ENCODE results near the gene LRRC38. TPM values are rescaled to one million over a fixed set of nuclear protein-coding genes. Genes with fewer than 3 reads are reported as not detected.

LRRC38 gene
- total RNA-seq, 4 donors from 2014 or later: 0.23 TPM; not detected in 3

- H3K27ac ChIP-seq: no peak overlapping the region
- TF ChIP-seq POLR2A (IDR thresholded peaks at IDR 0.05): no peak
- no peak for TF ChIP-seq CTCF (IDR thresholded peaks at IDR 0.05)
- TF ChIP-seq EP300 (IDR thresholded peaks at IDR 0.05): no peak
- no peaks in the 10 kb centered on the region for H3K4me1 ChIP-seq
- ATAC-seq: no peak
- no peak overlapping the region for H3K4me3 ChIP-seq
- H3K9me3 ChIP-seq: no peaks in the 10 kb centered on the region
- no peaks in the 10 kb centered on the region for H3K36me3 ChIP-seq
- peaks cover 6% of the 10 kb centered on the region for H3K27me3 ChIP-seq
- WGBS, 2 donors (ENCODE audit: low coverage in 1 of 2): 31 to 50% methylated on average over 2 of the region's 3 CpGs
Observed at GRCh38 chr1:13549521-13549920, 35.7 kb upstream of the LRRC38 start.

- peaks cover 0 to 4% (median 0%) of the 10 kb centered on the region in 3 donors for H3K4me1 ChIP-seq
- no peak for TF ChIP-seq POLR2AphosphoS5 (IDR thresholded peaks at IDR 0.05)
- no peak for TF ChIP-seq POLR2A (IDR thresholded peaks at IDR 0.05)
- TF ChIP-seq EP300 (IDR thresholded peaks at IDR 0.05): no peak
- TF ChIP-seq CTCF (IDR thresholded peaks at IDR 0.05): no peak
- H3K27me3 ChIP-seq: peaks cover 6% of the 10 kb centered on the region
- no peak overlapping the region for H3K27ac ChIP-seq
- no peak overlapping the region for H3K4me3 ChIP-seq
- 73 to 75% methylated on average over 6 of the region's 6 CpGs for WGBS, 2 donors (ENCODE audit: low coverage in 1 of 2)
- no peaks in the 10 kb centered on the region for H3K36me3 ChIP-seq
- ATAC-seq: no peak
- no peaks in the 10 kb centered on the region for H3K9me3 ChIP-seq
Observed at GRCh38 chr1:13549021-13549420, 35.2 kb upstream of the LRRC38 start.

GRCh38 chr1:13548281-13548680, 34.5 kb upstream of the LRRC38 start:
- 83 to 88% methylated on average over 3 to 6 of the region's 6 CpGs for WGBS, 2 donors (ENCODE audit: low coverage in 1 of 2)
- Histone ChIP-seq H3K27ac (no peak overlapping the region), H3K9me3 (no peaks in the 10 kb centered on the region), H3K36me3 (no peaks in the 10 kb centered on the region), H3K27me3 (peaks cover 6% of the 10 kb centered on the region), H3K4me1 (peaks cover 0 to 11% (median 0%) of the 10 kb centered on the region in 3 donors), H3K4me3 (no peak overlapping the region)
- ATAC-seq: no peak
- TF ChIP-seq CTCF (IDR thresholded peaks at IDR 0.05) (no peak), POLR2A (IDR thresholded peaks at IDR 0.05) (no peak), EP300 (IDR thresholded peaks at IDR 0.05) (no peak), POLR2AphosphoS5 (IDR thresholded peaks at IDR 0.05) (no peak)

GRCh38 chr1:13546791-13547190, 33.0 kb upstream of the LRRC38 start:
- Histone ChIP-seq H3K27ac (no peak overlapping the region), H3K9me3 (no peaks in the 10 kb centered on the region), H3K27me3 (peaks cover 6% of the 10 kb centered on the region), H3K36me3 (no peaks in the 10 kb centered on the region), H3K4me3 (no peak overlapping the region), H3K4me1 (peaks cover 0 to 13% (median 0%) of the 10 kb centered on the region in 3 donors)
- WGBS, 2 donors (ENCODE audit: low coverage in 1 of 2): 58 to 72% methylated on average over 3 of the region's 3 CpGs
- no peak for ATAC-seq
- no peak for TF ChIP-seq CTCF (IDR thresholded peaks at IDR 0.05)
- TF ChIP-seq EP300 (IDR thresholded peaks at IDR 0.05): no peak

- no peak overlapping the region for H3K4me3 ChIP-seq
- peaks cover 2% of the 10 kb centered on the region for H3K27me3 ChIP-seq
- H3K27ac ChIP-seq: peak overlapping the region in 2 of 4 donors; percentile 58 to 69
Observed at GRCh38 chr1:13544221-13544556, 30.4 kb upstream of the LRRC38 start.

More at GRCh38 chr1:13544221-13544556, 30.4 kb upstream of the LRRC38 start:
- Histone ChIP-seq H3K36me3 (no peaks in the 10 kb centered on the region), H3K4me1 (peaks cover 0 to 19% (median 0%) of the 10 kb centered on the region in 3 donors), H3K9me3 (no peaks in the 10 kb centered on the region)
- no peak for ATAC-seq
- TF ChIP-seq EP300 (IDR thresholded peaks at IDR 0.05) (no peak), POLR2AphosphoS5 (IDR thresholded peaks at IDR 0.05) (no peak), POLR2A (IDR thresholded peaks at IDR 0.05) (no peak), CTCF (IDR thresholded peaks at IDR 0.05) (no peak)
- 37 to 41% methylated on average over 3 to 5 of the region's 5 CpGs for WGBS, 2 donors (ENCODE audit: low coverage in 1 of 2)
